ENCODE measurements around the gene ONECUT3. TPM values are rescaled to one million over a fixed set of nuclear protein-coding genes. Genes with fewer than 3 reads are reported as not detected.

The ONECUT3 gene
- total and polyA plus RNA-seq, 2 of the 4 experiments (the other 2 are of a cell fraction) = not detected

- no peak for ATAC-seq (ENCODE audit: low read depth)
- H2AFZ ChIP-seq (replicated peaks; ENCODE audit: low read length, poor library complexity) = peak overlapping the region; percentile 97
- H3K79me1 ChIP-seq (ENCODE audit: low read depth in 1 of 2, low read length in 2 of 2) = peaks cover 0 to 9% of the 10 kb centered on the region in 2 experiments; a peak in 2 of 4 replicates
- peak overlapping the region; percentile 95 for H2AK9ac ChIP-seq (replicated peaks; ENCODE audit: low read depth, low read length, poor library complexity)
- H3K9me1 ChIP-seq (ENCODE audit: insufficient read depth, low read length) = peaks cover 4% of the 10 kb centered on the region; the same call in 1 of the 2 replicates
- H4K8ac ChIP-seq (ENCODE audit: low read depth in 2 of 2, low read length in 2 of 2) = peak overlapping the region in 1 of 2 experiments; percentile 73; a peak in 2 of 4 replicates
- H3K23ac ChIP-seq (ENCODE audit: low read depth, low read length) = 0 out of 2 replicates have a peak overlapping the region, but pooled peaks have one; percentile 25
- no peak for DNase-seq
- H3K27me3 ChIP-seq (ENCODE audit: control insufficient read depth, insufficient read depth, low read length) = no peaks in the 10 kb centered on the region
- H4K5ac ChIP-seq (ENCODE audit: low read depth, low read length) = no peak overlapping the region
- in situ Hi-C loops (cut with MboI; ENCODE audit: low sequenced_read_pairs) = no loop called here
- H3K9ac ChIP-seq (ENCODE audit: low read depth, low read length) = peak overlapping the region; percentile 69; the same call in 1 of the 2 replicates
- H2AK5ac ChIP-seq (ENCODE audit: low read depth, low read length) = peak overlapping the region; percentile 94
- no peak overlapping the region for H3K56ac ChIP-seq (ENCODE audit: extremely low read depth, insufficient read depth, low read length)
- H4K20me1 ChIP-seq (ENCODE audit: insufficient read depth, low read length) = no peaks in the 10 kb centered on the region; the same call in 1 of the 2 replicates
- peak overlapping the region; percentile 82 for H3K4ac ChIP-seq (ENCODE audit: low read depth, low read length)
- H3K27ac ChIP-seq (ENCODE audit: insufficient read depth, low read length) = peak overlapping the region; percentile 4; the same call in 1 of the 2 replicates
- peaks cover 26% of the 10 kb centered on the region for H3K36me3 ChIP-seq (ENCODE audit: control insufficient read depth, insufficient read depth, low read length)
- dilution Hi-C loops (cut with HindIII; ENCODE audit: low sequenced_read_pairs, unreplicated experiment) = no loop called here
- H3K14ac ChIP-seq (replicated peaks; ENCODE audit: low read depth, low read length) = 0 out of 2 replicates have a peak overlapping the region, but pooled peaks have one; percentile 26
- POLR2A ChIA-PET (ENCODE audit: unreplicated experiment) = no interaction called here
- TF ChIP-seq RCOR1 (IDR thresholded peaks at IDR 0.05; ENCODE audit: insufficient replicate concordance, low read length) = no peak
- CTCF ChIA-PET = no interaction called here
- peaks cover 8% of the 10 kb centered on the region for H3K4me1 ChIP-seq (ENCODE audit: control insufficient read depth, insufficient read depth, low read length)
- BruUV-seq (replicated peaks) = no TSS peak
- H2BK15ac ChIP-seq (ENCODE audit: low read depth, low read length) = no peak overlapping the region
- WGBS, 2 experiments (ENCODE audit: extremely low coverage in 2 of 2, insufficient read length in 1 of 2) = 79% methylated on average over 8 of the region's 21 CpGs; no CpG with 5 or more reads in 1 of the 2 experiments
- peak overlapping the region; percentile 77; the same call in 1 of the 2 replicates for H4K91ac ChIP-seq (ENCODE audit: insufficient read depth, low read depth, low read length)
- no peak overlapping the region for H2BK20ac ChIP-seq (ENCODE audit: low read depth, low read length)
- H3K4me2 ChIP-seq (ENCODE audit: low read depth, low read length) = peak overlapping the region; percentile 98
- no peaks in the 10 kb centered on the region for H3K9me3 ChIP-seq (ENCODE audit: control insufficient read depth, insufficient read depth, low read length)
- peak overlapping the region; percentile 41 for H2BK5ac ChIP-seq (ENCODE audit: low read depth, low read length, poor library complexity, severe bottlenecking)
- H2BK120ac ChIP-seq (ENCODE audit: low read depth, low read length) = no peak overlapping the region
- H3K4me3 ChIP-seq (ENCODE audit: insufficient read depth, low read depth, low read length) = peak overlapping the region; percentile 68; the same call in 1 of the 2 replicates
- intact Hi-C loops (cut with micrococcal nuclease) = no loop called here
- H3K18ac ChIP-seq (ENCODE audit: low read depth, low read length) = no peak overlapping the region
Observed at GRCh38 chr19:1813192-1814182, 60.2 kb downstream of the ONECUT3 start.
